NCI-H128 (cell line): ENCODE measurements around the gene NENF.
"Not testable (repeated sequence)": the region's sequence is repeated elsewhere in the genome, so short reads cannot be mapped to it uniquely, and the experiment has no call there.

Experiments
- DNase-seq: peaks from one replicate; lab custom pipeline; 2025; ENCODE audit not compliant: unreplicated experiment; lab: John Stamatoyannopoulos, UW

Gene NENF

DNA sequence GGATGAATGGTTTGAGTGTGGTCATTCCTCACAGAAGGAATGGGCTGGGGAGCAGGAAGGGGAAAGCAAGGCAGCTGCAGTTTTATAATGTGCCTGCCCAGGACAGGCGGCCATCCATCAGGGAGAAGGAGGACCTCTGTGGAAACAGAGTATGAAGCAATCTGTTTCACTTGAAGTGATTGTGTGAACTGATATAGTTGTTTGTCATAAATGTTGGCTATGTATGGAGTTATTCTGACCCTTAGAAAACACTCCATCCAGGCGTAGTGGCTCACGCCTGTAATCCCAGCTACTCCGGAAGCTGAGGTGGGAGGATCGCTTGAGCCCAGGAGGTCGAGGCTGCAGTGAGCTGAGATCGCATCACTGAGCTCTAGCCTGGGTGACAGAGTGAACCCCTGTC, 46.5 kb downstream of the NENF start:
- no peak for DNase-seq

DNA sequence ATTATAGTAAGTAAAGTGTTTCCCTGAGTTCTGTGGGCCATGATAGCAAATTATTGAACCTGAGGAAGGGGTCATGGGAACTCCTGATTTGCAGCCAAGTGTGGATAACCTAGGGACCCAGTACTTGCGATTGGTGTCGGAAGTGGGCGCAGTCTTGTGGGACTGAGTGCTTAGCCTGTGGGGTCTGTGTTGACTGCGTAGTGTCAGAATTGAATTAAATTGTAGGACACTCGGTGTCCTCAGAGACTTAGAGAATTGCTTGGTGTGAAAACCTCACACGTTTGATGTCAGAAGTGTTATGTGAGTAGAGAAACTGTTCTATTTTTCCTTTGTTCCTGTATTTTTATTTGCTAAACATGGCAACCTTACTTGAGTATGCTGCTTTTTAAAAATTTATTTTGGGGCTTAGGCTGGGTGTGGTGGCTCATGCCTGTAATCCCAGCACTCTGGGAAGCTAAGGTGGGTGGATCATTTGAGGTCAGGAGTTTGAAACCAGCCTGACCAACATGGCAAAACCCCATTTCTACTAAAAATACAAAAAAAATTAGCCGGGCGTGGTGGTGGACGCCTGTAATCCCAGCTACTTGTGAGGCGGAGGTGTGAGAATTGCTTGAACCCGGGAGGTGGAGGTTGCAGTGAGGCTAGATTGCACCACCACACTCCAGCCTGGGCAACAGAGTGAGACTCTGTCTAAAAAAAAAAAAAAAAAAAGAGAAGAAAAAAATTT, 48.2 kb downstream of the NENF start:
- not testable (repeated sequence) for DNase-seq

DNA sequence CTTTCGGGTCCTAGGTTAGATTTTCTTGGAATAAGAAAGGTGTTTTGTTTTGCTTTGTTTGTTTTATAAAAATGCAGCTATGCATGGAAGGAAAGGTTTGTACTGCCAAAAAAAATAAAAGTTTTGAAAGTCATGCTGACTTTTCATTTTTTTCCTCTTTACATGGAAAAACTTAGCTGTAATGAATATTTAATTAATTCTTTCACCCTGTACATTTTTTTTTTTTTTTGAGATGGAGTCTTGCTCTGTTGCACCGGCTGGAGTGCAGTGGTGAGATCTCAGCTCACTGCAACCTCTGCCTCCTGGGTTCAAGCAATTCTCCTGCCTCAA, 48.7 kb downstream of the NENF start:
- no peak for DNase-seq

DNA sequence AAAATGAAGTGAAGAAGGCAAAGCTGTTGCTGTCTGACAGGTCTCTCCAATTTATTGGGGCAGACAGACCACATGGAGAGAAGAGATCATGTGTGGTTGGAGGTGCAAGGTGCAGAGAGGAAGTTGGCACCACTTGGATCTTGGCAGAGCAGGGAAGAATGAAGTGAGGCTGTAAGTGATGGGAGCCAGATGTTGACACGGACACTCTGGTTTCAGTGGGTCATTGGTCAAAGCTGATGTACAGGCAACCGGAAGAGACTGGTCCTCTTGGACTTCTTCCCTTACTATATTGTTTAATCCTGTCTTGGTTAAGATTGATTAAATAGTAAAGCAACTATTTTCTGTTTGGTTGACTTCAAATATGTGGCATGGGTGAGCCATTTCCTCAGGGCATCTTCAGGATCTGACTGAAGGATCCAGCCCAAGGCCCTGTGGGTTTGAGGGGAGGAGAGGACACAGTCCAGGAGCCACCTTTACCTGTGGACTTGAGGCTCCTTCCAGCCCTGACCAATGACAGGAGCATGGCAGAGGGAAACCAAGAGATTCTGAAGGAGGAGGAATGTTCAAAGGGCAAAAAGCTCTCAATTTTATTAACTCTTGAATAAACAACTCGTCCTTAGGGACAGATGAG, 49.4 kb downstream of the NENF start:
- no peak for DNase-seq

DNA sequence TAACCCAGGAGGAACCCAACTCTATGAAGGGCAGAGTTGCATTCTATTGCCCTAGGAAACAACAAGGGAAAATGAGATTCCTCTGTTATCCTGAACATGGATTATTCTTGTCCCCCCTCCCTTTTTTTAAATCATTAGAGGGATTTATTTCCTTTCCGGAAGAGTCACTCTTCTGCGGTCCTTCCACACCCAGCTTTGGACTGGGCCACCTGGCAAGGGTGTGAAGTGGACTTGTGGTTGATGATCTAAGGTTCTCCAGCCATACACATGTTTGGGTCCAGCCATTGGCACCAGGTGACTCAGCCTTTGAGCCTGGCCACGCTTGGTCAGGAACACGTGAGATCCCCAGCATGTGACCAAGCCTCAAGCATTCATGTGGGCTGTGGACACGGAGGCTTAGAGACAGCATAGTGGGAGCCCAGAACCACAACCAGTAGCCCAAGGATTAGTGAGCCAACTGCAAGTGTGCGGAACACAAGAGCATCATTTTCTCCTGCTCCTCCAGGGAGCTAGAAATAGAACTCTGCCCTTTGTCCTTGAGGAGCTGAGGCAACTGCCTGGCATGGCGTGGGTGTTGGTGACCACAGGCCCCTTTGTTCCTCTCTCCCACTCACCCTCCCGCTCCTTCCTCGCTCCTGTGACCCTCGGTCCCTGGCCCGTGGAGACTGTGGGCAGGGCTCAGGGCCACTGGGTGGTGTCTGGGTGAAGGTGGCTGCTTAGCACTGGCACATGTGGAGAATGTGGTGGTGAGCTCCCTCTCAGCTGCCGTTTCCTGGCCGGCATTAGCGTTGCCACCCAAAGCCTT, 50.1 kb downstream of the NENF start:
- DNase-seq: no peak

DNA sequence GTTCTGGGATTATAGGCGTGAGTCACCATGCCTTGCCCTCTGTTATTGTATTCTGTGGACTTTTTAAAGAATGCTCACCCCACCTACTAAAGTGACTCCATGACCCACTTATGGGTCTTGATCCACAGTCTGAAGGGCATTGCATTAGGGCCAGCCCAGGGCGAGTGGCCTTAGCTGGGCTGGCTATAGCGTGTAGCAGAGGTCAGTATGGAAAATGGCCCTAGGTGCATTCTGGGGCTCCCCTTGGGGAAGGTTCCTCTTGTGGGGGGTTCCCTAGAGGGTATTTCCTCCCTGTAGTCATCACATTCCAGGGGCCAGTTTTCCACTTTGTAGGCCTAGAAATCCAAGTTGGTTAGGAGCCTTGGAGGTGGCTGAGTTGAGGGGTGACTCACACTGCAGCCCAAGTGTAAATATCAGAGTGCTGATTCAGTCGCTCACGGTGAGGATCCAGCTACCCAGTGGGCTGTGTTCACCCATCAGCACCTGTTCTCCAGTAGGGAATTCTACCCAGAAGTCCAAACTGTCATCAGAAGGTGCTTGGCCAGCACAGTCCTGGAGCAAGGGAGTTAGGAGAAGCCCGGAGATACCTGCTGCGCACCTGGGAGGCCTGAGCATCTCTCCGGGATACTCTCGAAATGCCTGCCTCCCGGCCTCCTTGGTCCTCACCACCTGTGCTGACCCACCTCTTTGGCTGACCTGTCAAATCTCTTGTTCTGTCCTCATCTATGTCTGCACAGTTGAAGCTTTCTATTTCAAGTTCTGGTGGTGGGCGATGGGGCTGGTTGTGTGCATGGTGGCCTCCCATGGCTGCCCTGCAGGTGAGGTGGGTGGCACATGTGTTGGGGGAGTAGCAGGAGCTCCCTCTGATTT, 52.2 kb downstream of the NENF start:
- no peak for DNase-seq

DNA sequence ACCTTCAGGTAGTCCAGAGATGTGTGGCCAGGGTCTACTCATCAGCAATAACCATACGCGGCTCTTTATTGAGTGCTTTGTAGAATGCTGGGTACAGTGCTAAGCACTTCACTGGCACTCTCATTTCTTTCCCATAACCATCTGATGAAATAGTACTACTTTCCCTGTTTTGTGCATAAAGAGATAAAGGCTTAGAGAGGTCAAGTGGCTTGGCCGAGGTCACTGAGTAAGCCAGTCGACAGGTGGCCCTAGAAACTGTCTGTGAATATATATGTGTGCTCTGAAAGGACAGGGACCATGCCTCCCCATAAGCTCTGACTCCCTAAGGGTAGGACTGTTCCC, 52.8 kb downstream of the NENF start:
- DNase-seq: no peak

DNA sequence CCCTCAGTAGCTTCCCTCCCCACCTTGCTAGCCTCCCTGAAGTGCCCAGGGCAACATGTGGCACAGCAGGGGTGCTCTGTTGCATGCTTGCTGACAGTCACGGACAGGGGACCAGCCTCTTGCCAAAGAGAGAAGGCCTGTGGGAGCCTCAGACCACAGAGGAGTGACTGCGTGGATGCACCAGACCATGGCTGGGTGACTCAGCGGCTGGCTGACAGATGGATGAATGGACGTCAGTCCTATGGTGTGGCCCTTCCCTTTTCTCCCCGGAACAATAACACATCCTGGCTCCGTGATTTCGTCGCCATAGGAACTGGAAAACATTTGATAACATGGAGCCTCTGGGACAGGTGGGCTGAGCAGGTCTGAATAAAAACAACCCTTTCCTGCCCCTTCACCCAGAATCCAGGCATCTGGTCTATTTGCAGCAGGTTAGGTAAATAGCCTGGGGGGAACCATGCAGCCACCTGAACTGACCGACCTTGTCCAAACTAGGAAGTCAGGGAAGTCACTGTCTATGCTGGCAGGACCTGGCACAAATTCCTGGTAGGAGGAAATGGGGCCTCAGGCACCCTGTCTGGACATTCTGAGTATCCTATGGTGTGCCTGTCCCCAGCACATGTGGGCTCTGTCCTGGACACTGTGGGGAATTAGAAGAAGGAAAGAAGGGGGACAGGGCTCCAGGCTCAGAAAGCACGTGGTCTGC, 53.3 kb downstream of the NENF start:
- peak; percentile 17 for DNase-seq

DNA sequence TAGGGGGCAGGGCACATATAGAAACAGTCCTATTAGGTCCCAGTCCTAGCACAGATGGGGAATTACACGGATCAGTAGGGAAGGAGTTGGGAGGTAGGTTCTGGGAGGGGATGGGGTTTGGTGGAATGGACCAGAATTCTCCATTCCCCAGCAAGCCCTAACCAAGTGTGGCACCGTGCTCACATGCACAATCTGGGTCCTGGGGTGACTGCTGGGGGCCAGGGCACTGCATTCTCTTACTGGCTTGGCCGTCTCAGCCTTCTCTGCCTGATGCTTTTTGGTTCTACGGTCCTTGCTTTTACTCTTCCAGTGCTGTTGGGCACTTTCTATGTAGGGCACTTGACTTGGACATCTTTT, 53.9 kb downstream of the NENF start:
- DNase-seq: no peak

DNA sequence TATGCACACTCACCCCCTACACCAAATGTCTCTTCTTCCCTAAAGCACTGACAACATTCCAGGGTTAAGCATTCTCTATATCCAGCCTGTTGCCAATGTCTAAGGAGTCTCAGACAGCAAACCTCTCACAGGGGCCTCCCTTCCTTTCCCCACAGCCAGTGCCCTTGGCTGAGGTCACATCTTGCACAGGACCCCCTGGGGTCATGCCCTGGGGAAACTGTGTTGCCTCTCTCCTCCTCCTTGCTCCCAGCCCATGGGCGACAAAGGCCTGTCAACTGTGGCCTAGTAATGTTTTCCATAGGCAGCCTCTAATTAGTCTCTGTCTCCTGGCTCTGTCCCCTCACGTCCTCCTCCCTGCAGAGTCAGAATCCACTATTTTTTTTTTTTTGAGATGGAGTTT, 54.6 kb downstream of the NENF start:
- no peak for DNase-seq

DNA sequence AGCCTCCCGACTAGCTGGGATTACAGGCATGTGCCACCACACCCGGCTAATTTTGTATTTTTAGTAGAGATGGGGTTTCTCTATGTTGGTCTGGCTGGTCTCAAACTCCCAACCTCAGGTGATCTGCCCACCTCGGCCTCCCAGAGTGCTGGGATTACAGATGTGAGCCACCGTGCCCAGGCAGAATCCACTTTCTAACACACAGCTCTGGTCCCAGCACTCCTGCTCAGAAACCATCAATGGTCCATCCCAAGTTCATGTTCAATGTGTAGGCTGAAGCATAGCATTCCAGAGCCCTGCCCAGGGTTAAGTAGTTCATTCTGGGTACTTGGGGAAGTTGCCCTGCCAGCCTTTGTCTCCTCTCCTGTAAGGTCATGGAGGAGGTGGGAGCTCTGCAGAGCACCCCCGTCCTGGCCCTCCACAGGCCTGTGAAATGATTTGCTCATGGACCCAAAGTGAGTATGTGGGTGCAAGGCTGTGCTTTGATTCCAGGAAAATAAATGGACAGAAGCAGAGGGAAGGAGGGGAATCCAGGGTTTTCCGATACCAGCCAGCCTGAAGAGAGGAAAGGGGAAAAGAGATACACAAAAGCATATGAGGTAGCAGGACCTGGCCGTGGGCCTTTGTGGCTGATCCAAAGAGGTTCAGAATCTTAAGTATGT, 55.2 kb downstream of the NENF start:
- DNase-seq: no peak

DNA sequence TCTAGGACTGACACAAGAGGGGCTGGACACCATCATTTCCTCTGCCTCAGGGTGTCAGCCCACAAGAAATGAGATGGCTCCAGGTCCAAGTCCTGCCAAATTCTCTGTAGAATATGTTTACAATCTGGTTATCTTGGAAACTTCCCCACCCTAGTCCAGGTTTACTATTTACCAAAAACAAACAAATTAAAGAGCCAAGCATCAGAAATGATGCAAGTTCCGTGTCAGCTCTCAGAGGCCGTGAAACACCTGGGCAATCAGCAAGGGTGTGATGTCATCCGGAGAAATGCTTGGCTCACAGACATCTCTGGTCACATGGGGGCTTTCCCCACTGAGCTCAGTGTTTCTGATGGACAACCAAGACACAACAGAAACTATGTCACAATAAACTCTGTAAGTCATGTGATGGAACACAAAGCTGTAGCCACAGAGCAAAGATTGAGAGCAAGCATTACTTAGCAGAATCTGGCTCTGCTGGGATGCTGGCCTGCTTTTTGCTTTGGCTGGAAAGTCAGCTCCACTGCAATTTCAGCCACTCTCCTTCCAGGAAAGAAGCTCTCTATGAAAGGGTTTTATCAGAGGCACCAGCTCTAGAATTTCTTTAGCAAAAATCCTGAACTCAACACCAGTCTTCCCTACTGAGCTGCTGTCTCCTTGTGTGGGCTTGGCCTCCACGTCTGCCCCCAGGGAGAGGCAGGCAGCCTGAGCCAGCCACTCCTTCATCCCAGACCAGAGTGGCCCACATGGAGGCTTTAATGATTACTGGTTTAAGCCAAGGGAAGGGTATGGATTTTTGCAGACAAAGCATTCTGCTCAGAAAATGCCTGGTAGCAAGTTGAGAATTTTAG, 55.9 kb downstream of the NENF start:
- DNase-seq: no peak

DNA sequence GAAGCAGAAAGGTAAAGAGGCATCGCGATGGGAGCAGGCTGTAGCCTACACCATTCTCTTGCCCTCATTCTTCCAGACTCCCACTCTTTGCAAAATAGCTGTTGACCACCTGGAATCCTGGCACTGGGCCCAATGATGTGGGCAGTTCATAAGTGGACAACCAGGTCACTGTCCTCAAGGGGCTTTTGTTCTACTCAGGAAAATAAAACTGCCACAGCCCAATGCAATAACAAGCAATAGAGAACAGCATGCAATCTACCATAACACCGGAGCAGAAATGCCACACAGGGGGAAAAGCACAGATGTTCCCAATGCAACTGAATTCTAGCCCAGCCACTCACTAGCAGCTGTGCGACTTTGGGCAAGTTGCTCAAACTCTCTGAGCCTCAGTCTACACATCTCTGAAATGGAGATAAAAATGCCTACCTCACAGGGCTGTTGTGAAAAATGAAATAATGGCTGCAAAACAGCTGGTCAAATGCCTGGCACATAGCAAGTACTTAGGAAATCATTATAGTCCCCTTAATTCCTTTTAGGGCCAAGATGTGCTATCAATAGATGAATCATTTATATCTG, 56.7 kb downstream of the NENF start:
- no peak for DNase-seq

DNA sequence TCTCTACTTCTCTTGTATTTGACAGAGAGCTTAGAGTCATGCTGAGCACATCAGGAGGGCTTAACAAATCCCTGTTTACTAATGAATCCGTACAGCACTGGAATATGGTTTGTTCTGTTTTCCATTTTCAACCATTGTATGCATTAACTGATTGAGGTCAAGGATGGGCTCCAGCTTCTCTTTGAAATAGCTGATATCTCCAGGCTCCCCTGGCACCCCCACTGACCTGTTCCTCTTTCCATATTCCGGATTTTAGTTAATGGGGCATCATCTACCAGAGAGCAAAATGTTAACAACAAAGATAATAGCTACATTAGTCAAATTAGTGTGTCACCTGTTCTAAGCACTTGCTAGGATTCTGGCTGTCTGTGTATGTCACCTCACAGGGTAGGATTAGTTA, 57.6 kb downstream of the NENF start:
- DNase-seq: no peak

DNA sequence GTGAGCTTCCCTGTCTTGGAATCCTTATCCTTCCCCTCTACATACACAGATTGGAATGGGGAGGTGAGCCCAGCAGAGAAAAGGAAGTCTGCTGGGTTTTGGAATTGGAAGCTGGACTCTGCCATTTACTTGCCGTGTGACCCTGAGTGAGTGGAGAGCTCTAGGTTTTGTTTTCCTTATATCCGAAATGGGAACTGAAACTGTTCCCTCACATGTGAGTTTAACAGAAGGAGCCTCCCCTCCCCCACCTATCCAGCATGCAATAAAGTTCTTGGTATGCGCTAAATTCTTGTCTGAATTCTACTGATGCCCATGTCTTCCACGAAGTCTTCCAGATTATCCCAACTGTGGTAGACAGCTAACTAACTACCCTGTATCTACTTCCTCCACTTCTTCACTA, 58.7 kb downstream of the NENF start:
- no peak for DNase-seq
